DMS114 treated with DMSO at 0.1 percent for 48 hours (cell line): Measurements from ENCODE around the gene TRIM38.
"Not testable (repeated sequence)": the region's sequence is repeated elsewhere in the genome, so short reads cannot be mapped to it uniquely, and the experiment has no call there.

Source experiments
- DNase-seq: peaks from one replicate; lab custom pipeline; 2025; ENCODE audit not compliant: unreplicated experiment; lab: John Stamatoyannopoulos, UW

Gene TRIM38

DNA sequence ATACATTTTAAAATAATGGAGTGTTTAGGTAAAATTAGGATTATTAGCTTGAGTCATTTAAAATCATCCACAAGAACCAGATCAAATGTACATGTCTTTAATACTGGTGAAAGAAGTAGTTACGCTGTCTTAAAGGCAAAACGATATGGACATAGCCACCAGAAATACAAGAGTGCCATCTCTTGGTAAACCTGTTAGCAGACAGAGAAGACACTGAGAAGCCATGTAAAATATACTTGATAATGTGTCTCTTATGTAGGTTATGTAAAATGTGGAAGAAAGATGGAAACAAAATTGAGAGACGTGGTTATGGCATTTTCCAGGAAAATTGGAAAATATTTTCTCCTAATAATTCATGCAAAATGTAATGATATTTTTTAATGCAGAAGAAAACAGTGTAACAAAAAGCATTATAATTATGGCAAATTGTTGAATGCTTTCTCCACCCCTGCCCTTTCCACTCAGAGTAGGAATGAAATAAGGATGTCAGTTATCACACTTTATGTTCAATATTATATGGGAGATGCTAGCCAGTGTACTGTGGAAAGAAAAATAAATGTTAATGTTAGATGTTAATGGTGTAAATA is 19.9 kb upstream of the TRIM38 start:
- DNase-seq = peak; percentile 62

- no peak for DNase-seq
Measured at GRCh38 chr6:25943887-25944286, 18.7 kb upstream of the TRIM38 start.

- no peak for DNase-seq
Measured at GRCh38 chr6:25944688-25945574, 17.7 kb upstream of the TRIM38 start.

DNA sequence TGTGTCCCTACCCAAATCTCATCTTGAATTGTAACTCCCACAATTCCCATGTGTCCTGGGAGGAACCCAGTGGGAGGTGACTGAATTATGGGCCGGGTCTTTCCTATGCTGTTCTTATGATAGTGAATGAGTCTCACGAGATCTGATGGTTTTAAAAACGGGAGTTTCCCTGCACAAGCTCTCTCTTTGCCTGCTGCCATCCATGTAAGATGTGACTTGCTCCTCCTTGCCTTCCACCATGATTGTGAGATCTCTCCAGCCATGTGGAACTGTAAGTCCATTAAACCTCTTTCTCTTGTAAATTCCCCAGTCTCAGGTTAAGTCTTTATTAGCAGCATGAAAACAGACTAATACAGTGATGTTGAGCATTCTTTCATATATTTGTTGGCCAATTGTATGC is 16.9 kb upstream of the TRIM38 start:
- DNase-seq = not testable (repeated sequence)

- DNase-seq = no peak
Measured at GRCh38 chr6:25946631-25947030, 16.0 kb upstream of the TRIM38 start.

GRCh38 chr6:25947492-25947891 is 15.1 kb upstream of the TRIM38 start:
- not testable (repeated sequence) for DNase-seq

- DNase-seq = no peak
Measured at GRCh38 chr6:25949695-25950094, 12.9 kb upstream of the TRIM38 start.

- no peak for DNase-seq
Measured at GRCh38 chr6:25950297-25950696, 12.3 kb upstream of the TRIM38 start.

GRCh38 chr6:25951296-25952032 is 11.1 kb upstream of the TRIM38 start:
- no peak for DNase-seq

- no peak for DNase-seq
Measured at GRCh38 chr6:25952535-25952934, 10.1 kb upstream of the TRIM38 start.

- no peak for DNase-seq
Measured at GRCh38 chr6:25953733-25954132, 8.9 kb upstream of the TRIM38 start.

DNA sequence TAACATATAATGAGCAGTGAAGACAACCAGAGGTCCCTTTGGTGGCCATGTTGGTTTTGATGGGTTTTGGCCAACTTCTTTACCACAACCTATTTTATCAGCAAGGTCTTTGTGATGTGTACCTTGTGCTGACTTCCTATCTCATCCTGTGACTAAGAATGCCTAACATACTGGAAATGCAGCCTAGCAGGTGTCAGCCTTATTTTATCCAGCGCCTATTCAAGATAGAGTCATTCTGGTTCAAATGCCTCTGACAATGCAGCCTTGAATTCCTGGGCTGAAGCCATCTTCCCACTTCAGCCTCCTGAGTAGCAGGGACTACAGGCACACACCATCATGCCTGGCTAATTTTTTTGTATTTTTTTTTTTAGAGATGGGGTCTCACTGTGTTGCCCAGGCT is 7.8 kb upstream of the TRIM38 start:
- no peak for DNase-seq

- DNase-seq = no peak
Measured at GRCh38 chr6:25956226-25956625, 6.4 kb upstream of the TRIM38 start.

DNA sequence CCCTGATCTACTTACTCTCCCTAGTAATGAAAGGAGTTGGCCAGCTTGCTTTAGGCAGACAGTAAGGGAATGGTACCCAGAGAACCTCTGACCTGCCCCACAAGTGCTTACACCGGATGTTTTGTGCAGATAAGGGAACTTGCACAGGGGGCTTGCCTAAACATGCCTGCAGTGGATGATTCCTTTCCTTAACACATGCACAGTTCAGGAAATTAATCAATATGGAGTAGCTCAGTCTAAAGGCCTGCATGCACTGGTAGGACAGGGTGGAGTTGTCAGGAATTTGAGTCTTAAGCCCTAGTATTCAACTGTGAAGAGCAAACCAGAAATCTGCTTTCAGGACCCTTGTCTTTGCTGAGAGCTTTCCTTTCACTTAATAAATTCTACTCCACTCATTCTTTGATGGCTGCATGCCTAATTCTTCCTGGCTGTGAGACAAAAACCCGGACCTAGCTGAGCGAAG is 3.9 kb upstream of the TRIM38 start:
- no peak for DNase-seq

DNA sequence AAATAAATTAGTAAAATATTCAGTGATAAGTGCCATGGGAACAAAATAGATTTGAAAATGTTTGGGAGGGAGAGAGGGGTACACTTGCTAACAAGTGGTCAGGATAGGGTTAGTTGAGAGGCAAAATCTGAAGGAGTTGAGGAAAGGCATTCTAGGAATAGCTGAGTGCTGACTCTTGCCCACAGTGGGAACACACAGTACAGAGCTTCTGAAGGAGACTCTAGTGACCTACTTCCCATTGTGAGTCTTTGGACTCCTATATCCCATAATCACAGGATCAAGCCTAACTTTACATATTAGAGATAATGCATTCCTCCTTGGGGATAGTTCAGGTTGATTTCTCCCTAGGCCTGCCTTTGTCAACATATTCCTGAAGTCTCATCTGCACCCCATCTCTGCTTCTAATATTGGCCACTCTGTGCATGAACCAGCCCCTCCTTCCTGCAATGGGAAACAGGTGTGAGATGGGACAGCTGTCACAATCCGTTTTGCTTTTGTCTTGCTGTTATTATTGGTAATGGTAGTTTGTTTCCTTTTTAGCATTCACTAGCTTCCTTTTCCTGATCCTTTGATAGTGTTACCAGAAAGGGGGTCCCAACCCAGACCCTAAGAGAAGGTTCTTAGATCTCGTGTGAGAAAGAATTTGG is 2.6 kb upstream of the TRIM38 start:
- no peak for DNase-seq

DNA sequence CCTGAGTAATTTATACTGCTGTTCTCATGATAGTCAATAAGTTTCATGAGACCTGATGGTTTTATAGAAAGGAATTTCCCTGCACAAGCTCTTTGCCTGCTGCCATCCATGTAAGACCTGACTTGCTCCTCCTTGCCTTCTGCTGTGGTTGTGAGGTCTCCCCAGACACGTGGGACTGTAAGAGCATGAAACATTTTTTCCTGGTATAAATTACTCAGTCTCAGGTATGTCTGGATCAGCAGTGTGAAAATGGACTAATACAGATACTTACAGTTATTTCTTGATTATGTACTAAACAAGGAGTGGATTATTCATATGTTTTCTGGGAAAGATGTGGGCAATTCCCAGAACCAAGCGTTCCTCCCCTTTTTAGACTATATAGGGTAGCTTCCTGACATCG is 1.9 kb upstream of the TRIM38 start:
- DNase-seq = no peak

DNA sequence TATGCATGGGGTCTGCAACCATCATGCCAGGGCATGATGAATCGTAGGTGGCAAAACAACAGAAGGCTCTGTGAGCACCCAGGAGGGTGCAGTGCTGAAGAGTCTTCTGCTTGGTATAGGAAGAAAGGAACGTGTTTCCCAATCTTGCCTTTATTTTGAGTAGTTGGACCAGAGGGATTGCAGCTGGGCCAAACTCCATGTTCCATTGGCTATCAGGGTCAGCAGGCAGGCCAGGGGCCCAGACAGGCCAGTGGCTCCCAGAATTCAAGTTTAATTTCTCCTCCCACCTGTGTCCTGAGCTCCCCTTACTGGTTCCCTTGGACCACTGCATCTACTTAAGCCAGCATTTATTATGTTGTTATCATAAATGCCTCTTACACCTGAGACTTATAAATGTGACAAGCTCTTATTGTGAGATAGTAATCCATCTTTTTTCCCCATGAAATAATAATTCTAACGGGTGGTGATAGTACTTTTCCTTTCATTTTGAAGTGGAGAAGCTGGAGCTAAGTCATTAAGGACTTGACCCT is 918 bp upstream of the TRIM38 start:
- no peak for DNase-seq

DNA sequence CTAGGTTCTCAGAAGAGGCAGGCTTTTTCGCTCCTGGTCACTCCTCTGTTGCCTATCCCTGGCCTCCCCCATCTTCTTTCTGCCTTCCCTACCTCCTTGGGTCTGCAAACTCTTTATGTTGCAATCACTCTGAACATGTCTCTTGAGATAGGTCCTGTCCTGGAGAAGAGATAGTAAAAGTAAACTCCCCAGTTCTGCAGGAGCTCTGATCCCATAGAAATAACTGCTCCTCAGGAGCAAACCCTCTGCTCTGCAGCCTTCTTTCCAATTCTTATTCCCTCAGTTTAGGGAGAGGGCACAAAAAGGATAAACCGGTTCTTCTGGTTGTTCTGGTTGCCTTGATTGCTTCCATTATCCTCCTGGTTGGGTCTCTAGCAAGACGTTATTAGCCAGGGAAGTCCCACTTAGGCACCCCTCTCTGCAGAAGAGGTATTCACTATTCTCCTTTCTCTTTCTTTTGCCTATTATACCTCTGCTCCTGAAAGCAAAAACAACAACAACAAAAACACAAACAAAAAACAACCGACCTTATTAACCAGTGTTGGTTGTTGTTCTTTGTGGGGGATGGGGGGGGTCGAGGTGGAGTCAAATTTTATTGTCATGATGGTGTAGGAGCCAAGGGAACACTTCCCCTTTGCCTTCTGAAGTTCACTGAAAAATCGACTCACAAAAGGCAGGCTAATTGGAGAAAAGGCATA is 973 bp downstream of the TRIM38 start:
- DNase-seq = no peak

DNA sequence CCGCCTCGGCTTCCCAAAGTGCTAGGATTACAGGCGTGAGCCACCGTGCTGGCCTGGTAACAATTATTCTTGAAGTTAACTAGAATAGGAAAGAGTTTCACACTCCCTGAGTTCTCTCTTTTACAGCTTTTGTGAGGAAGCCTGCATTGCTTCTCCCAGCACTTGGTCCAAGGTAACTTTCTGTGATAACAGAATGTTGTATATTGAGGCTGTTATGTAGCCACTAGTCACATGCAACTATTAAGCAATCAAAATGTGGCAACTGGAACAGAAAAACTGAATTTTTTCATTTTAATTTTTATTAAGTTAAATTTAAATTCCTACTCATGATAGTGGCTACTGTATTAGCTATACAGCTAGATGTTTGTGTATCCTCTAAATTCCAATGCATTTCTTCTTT is 2.5 kb downstream of the TRIM38 start:
- DNase-seq = no peak

DNA sequence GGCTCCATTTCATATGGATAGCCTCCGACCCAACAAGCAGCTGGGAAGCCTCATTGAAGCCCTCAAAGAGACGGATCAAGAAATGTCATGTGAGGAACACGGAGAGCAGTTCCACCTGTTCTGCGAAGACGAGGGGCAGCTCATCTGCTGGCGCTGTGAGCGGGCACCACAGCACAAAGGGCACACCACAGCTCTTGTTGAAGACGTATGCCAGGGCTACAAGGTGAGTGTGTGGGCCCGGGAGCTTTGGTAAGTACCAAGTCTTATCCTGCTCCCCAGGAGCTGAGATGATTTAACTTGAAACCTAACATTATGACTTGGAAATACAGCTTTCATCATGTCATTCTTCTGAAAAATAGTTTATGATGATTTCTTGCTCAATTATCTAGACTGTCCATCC is 4.1 kb downstream of the TRIM38 start:
- no peak for DNase-seq

- no peak for DNase-seq
Measured at GRCh38 chr6:25968769-25969168, 6.2 kb downstream of the TRIM38 start.
